NCI-H1105 (cell line): ENCODE data around the gene ZCCHC2.

Source experiments
- DNase-seq: peaks from one replicate; lab custom pipeline; 2025; lab: John Stamatoyannopoulos, UW

The ZCCHC2 gene

GRCh38 chr18:62577765-62578164 lies 54.9 kb downstream of the ZCCHC2 start:
- no peak for DNase-seq

- DNase-seq: no peak
Observed at GRCh38 chr18:62578980-62579511, 56.2 kb downstream of the ZCCHC2 start.

DNA sequence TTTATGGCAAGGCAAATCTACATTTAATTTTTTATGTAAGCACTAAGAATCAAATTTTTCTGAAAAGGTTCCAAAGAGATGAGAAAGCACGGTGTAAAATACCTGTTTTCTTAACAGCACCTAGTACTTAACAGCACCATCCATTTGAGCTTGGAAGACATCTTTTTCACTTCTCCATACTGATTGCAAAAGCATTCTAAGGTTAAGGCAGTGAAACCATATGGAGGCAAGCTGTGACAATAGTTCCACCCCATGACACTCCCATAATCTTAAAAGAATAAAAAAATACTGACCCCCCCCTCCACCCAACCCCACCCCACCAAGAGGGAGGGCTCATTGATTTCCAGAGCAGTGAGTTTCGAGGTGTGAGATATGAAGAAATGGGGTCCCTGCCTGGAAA lies 60.6 kb downstream of the ZCCHC2 start:
- DNase-seq: no peak

GRCh38 chr18:62584241-62585120 lies 61.7 kb downstream of the ZCCHC2 start:
- peak; percentile 88 for DNase-seq

GRCh38 chr18:62585274-62586150 lies 62.7 kb downstream of the ZCCHC2 start:
- DNase-seq: no peak

DNA sequence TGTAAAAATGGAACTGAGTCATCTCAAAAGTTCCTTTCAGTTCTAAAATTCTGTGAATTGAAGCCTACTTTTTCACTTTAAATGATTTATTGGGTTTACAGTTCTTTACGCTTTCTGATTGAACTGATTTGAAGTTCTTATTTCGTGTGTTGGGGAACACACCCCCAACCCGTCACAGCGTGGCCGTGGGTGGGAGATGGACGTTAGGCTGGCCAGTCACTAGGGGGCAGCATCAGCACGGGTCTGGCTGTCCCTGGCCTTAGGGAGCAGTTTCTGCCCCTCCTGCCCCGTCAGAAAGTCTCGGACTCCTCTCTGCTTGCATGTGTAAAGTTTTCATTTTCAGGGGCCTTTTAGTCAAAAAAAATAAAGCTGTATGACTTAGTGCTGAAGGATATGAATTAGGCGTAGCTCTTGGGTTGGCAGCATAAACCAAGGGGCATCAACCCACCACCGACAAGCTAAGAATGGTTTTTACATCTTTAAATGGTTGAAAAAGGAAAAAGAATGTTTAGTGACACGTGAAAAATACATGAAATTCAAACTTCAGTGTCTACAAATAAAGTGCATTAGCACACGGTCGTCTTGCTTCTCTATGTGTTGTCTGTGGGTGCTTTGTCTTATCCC lies 63.4 kb downstream of the ZCCHC2 start:
- peak; percentile 63 for DNase-seq

DNA sequence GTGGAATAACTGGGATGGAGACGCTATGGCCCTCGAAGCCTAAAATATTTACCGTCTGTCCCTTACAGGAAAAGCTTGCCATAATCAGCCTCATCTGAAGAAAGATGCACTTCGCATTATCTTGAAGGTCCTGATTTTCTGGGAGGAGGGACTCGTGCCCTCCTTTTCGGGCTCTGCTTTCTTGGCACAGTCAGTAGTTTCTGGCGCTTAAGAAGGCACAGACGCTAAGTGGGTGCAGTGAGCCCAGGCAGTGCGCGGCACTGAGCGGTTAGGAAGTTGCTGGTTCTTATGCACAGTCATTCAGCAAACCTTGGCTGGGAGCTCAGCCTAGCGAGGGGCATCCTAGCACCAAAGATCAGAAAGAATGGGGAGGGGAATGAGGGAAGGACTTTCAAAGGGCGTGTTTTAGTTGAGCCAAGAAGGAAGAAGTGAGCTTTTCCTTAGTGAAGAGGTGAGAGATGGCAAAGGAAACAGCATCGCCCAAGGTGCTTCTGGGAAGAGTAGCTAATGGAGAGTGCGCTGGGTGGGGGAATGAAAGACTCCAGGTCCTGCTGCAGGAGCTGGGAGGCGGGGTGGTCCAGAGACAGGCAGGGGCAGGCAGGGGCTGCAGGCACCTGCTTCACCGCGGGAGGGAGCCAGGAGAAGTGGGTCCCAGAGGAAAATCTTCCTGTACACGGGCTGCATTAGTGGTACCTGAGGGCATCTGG lies 64.1 kb downstream of the ZCCHC2 start:
- DNase-seq: no peak

DNA sequence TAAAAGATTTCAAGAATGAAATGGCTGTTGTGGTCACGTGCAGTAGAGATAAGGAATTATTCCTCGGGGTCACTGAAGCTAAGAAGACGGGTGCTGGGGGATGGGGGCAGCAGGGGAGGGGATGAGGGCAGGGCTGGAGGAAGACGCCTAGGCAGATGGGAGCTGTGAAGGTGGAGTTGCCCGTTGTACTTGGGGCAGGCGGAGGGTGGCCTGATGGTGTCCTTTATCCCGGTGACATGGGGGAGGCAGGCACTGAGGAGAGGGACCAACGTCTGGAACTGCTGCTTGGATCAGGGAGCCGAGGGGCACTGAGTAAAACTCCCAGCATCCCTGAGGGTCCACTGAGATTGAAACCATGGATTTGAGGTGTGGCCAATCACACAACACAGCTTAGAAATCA lies 64.9 kb downstream of the ZCCHC2 start:
- DNase-seq: no peak

GRCh38 chr18:62588217-62588616 lies 65.4 kb downstream of the ZCCHC2 start:
- DNase-seq: no peak

GRCh38 chr18:62590799-62591590 lies 68.2 kb downstream of the ZCCHC2 start:
- DNase-seq: no peak

DNA sequence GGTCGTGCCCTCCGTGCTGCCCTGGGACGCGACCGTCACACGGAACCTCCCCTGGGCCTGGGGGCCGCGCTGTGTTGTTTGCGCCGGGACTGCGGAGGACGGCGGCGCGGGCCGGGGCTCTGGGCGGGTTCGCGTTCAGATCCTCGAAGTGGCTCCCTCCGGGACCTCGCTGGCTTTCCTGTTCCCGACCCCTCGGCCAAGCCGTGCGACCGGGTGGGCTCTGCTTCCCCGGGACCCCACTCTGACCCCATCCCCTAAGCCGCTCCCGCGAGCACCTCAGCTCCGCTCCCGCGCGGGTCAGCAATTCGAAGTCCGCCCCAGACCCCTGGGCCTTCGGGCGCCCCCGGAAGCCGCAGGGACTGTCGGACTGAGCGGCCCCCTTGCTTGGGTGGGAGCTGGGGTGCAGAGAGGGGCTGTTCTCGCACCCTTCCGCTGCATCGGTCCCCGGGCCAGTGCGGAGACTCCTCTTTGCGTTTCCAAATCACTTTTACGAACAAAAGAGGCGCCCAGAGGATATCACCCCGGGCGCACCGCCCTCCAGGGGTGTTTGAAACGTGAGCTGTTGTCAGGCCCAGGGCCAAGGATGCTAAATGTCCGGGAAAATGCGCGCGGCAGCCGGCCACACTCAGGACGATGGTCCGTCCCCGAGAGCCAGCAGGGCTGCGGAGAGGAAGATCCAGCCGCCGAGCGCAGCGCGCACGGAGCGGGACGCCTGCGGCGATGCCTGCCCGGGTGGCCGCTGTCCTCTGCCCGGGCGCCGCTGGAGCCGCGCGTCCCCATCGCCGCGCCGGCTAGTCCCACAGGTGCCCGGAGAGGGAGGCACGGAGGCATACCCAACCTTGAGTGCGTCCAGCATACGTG lies 73.5 kb downstream of the ZCCHC2 start:
- DNase-seq: no peak

GRCh38 chr18:62601871-62602270 lies 79.0 kb downstream of the ZCCHC2 start:
- no peak for DNase-seq

DNA sequence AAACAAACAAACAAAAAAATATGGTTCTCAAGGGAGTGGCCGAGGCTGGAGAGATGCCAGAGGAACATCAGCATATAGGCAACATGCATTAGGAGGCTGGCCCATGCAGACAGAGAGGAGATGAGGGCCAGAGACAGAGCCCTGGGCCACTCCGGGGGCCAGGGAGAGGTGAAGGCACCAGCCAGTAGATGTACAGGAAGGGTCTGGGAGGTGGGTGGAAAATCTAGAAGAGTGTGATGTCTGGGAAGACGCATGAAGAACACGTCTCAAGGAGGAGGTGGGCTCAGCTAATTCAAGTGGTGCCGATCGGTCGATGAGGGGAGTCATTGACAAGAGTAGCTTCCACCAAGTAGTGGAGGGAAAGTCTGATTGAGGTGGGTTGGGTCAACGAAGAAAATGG lies 79.9 kb downstream of the ZCCHC2 start:
- no peak for DNase-seq

- no peak for DNase-seq
Observed at GRCh38 chr18:62603211-62603610, 80.4 kb downstream of the ZCCHC2 start.

DNA sequence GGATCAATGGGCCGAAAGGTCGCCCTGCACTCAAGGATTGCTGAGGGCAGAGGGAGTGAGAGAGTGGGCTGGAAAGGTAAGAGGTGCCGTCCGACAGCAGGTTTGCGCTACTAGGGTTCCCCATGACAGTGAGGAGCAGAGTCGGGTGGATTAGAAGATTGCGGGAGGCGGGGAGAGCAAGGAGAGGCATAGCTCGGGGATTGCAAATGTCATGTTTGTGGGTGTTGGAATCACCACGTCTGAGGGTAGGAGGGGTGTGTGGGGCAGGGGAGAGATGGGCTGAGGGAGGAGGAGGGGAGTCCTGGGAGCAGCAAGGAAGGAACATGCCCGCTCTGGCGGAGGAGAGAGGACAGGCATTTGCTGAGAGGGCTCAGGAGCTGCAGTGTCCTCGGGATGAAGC lies 81.2 kb downstream of the ZCCHC2 start:
- no peak for DNase-seq

DNA sequence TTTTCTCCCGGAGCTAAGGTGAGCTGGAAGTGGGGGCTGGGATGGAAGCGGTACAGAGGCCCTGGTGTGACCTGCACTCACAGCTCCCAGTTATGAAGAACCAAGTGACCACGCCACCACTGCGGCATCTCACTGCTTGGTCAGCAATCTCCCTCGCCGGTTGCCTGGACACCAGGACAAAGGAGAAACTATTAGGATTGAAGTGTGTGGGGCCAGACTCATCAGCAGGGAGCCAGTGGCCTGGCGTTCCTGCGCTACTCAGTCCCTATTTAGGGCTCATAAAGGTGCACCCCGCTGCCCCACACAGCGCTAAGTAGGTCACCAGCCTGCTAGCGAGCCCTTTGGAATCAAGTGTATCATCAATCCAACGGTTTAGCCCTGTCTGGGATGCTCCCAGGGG lies 82.9 kb downstream of the ZCCHC2 start:
- DNase-seq: no peak

- no peak for DNase-seq
Observed at GRCh38 chr18:62606106-62606505, 83.3 kb downstream of the ZCCHC2 start.

GRCh38 chr18:62607302-62607701 lies 84.5 kb downstream of the ZCCHC2 start:
- no peak for DNase-seq

DNA sequence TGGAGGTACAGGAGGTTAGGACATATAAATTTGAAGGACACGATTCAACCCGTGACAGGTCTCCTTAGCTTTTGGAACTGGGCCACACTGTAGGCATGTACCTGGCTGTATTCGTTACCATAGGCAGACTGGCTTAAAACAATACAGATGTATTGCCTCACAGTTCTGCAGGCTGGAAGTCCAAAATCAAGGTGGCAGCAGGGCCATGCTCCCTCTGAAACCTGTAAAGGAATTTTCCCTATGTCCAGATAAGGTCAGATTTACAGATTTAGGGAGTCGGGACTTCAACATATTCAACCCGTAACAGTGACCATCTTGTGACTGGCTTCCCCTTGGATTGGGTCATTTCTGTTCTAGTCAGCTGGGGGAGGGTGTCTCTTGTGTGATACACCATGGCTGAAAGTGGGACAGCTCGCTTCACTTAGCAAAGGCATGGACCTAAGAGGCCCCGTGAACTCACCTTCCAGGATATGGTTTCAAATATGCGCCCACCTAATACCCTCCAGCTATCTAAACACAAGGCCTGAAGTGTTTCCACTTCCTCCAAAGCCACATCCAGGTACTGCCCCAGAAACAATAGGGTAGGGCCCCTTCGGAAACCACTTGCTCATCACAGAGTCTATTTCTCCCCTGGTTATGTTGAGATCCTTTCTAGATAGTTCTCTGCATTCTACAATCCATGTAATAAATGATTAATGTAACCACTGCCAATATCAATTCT lies 85.0 kb downstream of the ZCCHC2 start:
- no peak for DNase-seq
